HS-5 (cell line): ENCODE data around the gene ITGB8.
A peak's percentile ranks its signal among the peaks of the same experiment; 100 is the strongest.
"Not testable (repeated sequence)": the region's sequence is repeated elsewhere in the genome, so short reads cannot be mapped to it uniquely, and the experiment has no call there.

Source experiments
- DNase-seq: peaks from one replicate; pipeline ENCODE4 v3.0.0-alpha.2; 2012; ENCODE audit warnings: low read depth

The ITGB8 gene

GRCh38 chr7:20381406-20382034 lies 50.8 kb downstream of the ITGB8 start:
- no peak for DNase-seq

DNA sequence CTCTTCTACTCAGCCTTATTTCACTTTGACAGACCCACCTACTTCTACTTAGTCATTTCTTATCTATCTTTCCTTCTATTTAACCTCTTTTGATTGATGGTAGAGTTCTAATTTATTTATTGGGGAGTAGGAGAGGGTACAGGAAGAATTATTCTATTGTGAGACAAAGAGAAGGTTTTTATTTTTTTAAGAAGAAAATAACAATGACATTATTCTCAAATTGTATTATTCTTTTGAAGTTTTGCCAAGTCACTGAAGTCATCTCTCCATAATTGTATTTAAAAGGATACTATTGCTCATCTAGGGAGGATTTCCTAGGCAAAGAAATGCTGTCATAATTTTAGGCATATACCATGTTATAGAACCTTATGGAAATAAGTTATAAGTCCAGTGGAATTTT lies 52.7 kb downstream of the ITGB8 start:
- no peak for DNase-seq

GRCh38 chr7:20385126-20385525 lies 54.4 kb downstream of the ITGB8 start:
- DNase-seq: peak; percentile 100

DNA sequence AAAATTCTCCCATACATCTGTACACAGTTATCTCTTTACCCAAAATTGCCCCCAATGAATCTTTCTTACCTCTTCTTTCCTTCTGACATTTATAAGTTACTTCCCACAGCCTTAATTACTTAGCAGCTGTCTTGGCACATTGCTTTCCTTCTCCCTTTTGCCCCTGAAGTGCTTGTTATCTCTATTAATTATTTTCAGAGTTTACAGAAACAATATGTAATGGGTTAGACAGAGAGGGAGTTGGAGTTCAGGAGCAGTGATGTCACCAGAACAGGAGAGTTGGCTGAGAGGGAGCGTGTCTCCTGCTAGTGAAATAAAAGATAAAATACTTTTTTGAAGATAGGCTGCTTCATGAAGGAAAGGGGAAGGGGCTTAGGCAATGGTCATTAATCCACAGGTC lies 57.4 kb downstream of the ITGB8 start:
- no peak for DNase-seq

- DNase-seq: not testable (repeated sequence)
Measured at GRCh38 chr7:20389192-20389591, 58.5 kb downstream of the ITGB8 start.

DNA sequence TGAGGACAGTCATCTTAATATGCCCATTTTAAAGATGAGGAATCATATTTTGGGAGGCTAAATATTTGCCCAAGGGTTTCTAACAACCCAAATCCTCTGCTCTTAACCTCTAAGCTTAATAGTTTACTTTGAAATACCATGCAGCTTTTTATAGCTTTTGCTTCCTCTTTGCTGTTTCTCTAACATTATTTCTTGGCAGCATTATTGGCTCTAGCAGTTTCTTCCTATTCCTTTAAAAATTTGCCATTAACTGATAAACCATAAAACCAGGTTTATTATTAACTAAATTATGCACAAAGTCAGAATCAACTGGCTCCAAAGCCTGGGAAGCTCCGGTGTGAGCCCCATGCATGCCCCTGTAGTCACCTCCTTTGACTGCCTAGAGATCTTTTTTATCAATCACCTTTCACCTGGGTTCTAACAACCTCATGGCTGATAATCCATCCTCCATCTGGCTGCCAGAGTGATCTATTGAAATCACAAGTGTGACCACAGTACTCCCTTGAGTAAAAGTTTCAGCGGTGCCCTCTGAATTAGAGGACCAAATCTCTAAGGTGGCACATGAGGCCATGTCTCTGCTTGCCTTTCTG lies 62.4 kb downstream of the ITGB8 start:
- DNase-seq: no peak

- DNase-seq: no peak
Measured at GRCh38 chr7:20393616-20394015, 62.9 kb downstream of the ITGB8 start.

DNA sequence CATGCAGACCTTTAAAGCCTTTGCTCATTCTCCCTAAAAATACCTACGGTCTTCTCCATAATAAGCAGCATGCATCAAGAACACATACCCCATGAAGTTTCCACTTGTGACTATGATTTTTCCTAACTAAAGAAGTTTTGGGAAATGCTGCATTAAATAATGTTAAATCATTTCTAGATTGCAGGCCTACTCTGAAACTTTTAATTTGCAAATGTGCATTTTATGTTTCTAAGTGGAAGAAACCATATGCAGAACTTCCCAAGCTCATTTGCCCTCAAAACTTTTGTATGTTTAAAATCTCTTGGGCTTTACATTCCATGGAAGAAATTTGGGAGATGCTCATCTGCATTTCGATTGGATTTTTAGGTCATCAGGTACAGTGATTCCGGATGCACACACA lies 63.6 kb downstream of the ITGB8 start:
- DNase-seq: no peak

DNA sequence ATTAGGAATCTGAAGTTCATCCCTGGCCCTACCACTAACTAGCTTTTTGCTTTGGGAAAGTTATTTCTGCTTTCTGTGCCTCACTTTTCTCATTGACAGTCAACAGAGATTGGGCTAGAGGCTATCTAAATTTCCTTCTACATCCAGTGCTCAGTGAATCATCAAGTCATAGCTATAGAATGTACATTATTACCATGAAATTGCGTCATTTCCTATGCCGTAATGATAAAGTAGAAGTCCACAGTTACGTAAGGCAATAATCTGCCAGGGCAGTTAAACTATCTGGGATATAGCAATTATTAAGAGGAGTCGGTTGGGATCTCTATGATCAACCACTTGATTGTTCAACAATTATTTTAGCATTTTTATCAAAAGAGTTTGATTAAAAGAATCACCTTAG lies 64.4 kb downstream of the ITGB8 start:
- DNase-seq: peak; percentile 97

GRCh38 chr7:20395511-20395910 lies 64.8 kb downstream of the ITGB8 start:
- DNase-seq: no peak

- no peak for DNase-seq
Measured at GRCh38 chr7:20399521-20399920, 68.8 kb downstream of the ITGB8 start.

DNA sequence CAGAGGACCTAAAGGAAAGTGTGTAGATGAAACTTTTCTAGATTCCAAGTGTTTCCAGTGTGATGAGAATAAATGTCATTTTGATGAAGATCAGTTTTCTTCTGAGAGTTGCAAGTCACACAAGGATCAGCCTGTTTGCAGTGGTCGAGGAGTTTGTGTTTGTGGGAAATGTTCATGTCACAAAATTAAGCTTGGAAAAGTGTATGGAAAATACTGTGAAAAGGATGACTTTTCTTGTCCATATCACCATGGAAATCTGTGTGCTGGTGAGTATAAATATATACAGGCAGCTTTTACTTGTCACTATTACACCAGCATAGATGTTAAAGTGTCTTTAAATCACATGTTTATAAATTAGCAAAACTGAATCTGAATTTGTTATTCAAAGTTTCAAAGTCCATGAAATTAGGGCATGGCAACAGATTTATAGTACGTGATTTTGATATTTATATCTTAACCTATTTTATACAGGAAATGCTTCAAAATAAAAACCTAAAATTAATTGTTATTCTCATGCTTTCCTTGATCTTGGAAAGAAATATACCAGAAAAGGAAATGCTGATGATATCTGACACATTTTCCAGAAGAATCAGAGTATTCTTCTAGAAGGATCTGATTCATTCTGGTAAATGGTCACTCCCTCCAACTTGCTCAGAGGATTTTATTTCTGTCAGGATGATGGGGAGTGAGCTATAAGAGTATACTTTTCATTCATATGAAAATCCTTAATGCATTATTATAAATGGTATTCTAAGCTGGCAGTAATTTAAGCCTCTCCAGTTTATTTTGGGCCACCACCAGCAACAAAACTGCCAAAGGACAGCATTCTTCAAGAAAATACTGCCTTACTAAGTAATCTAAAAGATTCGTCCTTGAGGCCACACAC lies 71.4 kb downstream of the ITGB8 start:
- no peak for DNase-seq

DNA sequence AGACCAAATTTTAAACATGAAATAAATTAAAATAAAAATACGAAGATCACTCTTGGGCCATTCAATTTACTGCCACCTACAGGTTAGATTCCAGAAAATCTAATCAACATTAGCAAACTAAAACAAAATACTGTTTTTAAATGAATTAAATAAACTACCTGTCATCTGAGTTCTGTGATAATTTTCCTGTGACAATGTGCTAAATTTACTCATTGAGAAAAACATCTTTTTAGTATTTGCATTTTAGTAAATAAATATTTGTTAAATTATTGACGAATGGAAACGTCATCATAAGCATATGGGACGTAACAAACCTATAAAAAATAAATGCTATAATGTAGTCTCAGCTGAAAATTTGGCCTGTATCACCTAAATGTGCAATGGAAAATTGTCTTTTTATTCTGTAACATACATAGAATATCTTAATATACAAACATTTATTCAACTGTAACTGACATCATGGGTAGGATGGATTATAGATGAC lies 72.1 kb downstream of the ITGB8 start:
- no peak for DNase-seq

GRCh38 chr7:20403331-20403730 lies 72.6 kb downstream of the ITGB8 start:
- no peak for DNase-seq

DNA sequence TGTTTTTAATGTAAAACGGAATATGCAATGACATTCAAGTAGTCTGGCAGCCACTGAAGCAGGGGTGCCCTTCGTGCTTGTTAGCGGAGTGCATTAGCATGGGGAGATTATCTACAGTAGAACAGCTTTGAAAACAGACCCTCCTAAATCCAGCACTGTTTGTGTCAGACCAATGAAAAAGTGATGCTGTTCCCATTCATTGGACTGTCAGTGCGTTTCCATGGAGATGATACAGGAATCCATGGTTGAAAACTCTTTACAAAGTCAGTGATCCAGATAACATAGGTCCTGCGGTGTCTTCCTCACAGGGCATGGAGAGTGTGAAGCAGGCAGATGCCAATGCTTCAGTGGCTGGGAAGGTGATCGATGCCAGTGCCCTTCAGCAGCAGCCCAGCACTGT lies 73.6 kb downstream of the ITGB8 start:
- no peak for DNase-seq

DNA sequence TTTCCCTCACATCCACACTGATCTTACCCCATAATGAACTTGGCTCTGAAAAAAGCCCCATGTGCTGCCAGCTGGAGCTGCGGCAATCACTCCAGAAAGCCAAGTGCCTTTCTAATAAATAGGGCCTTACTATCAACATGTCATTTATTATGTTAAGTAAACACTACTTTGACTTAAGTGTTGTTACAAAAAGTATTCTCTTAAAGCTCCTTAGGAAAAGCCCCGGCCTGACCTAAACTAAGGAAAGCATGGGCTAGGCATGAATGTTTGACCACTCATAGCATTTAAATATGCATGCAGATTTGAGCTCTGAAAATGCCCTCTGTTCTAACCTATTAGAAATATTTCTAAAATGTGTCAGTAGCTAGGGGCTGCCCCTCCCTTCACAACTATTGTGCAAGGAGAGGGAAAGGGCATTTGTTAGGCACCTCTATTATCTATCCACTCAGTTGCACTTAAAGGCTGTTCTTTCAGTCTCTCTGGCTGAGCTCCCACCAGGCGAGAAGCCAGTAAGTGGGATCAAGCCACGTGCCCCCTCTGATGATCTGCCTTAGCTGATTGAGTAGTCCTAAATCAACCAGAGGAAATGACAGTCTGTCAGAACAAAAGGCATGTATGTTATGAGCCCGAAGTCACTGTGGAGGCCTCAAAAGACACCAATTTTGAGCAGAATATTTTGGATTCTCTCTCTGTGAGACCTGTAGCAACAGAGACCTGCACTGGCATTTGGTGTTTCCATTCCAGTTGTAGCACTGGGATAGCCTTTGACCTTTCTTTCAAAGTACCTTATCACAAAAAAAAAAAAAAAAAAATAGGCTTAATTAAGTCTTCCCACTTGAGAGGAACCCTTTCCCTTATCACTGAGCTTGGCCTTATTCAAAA lies 77.1 kb downstream of the ITGB8 start:
- peak; percentile 91 for DNase-seq

DNA sequence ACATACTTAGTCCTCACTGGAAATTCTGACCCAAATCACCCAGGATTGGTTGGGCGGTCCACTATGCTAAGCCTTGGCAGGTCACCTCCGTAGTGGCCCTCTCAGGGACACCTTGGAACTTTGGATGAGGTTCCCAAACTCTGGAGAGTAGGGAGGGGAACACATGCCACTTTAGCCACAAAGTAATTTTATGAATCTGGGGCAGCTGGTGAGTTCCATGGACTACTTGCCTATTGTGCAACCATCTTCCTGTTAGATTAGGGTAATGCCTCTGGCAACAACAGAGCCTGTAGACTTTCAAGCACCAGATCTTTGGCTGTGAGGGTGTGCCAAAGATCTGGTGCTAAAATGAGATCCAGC lies 77.7 kb downstream of the ITGB8 start:
- no peak for DNase-seq

DNA sequence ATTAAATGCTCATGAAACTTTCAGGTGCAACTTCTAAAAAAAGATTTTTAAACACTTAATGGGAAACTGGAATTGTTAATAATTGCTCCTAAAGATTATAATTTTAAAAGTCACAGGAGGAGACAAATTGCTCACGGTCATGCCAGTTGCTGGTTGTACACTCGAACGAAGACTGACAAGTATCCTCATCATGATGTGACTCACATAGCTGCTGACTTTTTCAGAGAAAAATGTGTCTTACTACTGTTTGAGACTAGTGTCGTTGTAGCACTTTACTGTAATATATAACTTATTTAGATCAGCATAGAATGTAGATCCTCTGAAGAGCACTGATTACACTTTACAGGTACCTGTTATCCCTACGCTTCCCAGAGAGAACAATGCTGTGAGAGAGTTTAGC lies 79.3 kb downstream of the ITGB8 start:
- no peak for DNase-seq

GRCh38 chr7:20411372-20411771 lies 80.7 kb downstream of the ITGB8 start:
- DNase-seq: no peak

DNA sequence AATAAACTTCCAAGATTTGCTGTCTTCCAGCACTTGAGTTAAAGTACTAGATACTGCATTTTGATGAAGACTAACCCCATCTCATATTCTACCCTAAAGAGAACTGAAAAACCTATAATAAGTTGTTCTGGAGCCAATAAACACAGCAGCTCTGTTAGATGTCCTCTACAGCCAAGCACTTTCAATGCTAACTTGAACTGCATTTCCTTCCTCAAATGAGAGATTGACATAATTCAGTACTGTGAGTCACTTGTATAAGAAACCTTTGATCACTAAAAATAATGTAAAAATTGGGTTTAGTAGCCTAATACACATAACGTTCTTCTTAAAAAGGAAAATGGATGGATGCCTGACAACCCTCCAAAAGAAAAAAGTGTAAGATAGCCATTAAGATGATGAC lies 81.3 kb downstream of the ITGB8 start:
- DNase-seq: no peak

- DNase-seq: no peak
Measured at GRCh38 chr7:20417260-20417659, 86.6 kb downstream of the ITGB8 start.

- no peak for DNase-seq
Measured at GRCh38 chr7:20417675-20418382, 87.1 kb downstream of the ITGB8 start.
